HG02571 (cell line): ENCODE measurements around the gene HCN3.

ENCODE experiments used
- ATAC-seq: cut with Tn5 transposase; IDR thresholded peaks from one replicate; pipeline ENCODE4 v1.9.1; 2021; ENCODE audit warnings: mild to moderate bottlenecking, moderate library complexity; ENCODE audit not compliant: unreplicated experiment

The HCN3 gene

GRCh38 chr1:155308493-155309422, 31.5 kb downstream of the HCN3 start, which contains the start of gene FDPS:
Gene FDPS, plus strand, starts transcription at chr1:155308866. Its CDS starts 924 bp downstream, at chr1:155309790.
- ATAC-seq, result peak; percentile 95

- ATAC-seq, result no peak
Measured at GRCh38 chr1:155309423-155310021, 32.3 kb downstream of the HCN3 start.

- no peak for ATAC-seq
Measured at GRCh38 chr1:155313261-155313660, 36.0 kb downstream of the HCN3 start.

- no peak for ATAC-seq
Measured at GRCh38 chr1:155316922-155317321, 39.7 kb downstream of the HCN3 start.

GRCh38 chr1:155318082-155318481, 40.8 kb downstream of the HCN3 start:
- no peak for ATAC-seq

- ATAC-seq, result no peak
Measured at GRCh38 chr1:155319536-155319935, 42.3 kb downstream of the HCN3 start.

GRCh38 chr1:155320252-155320651, 43.0 kb downstream of the HCN3 start:
- ATAC-seq, result no peak

GRCh38 chr1:155320661-155321617, 43.7 kb downstream of the HCN3 start, which contains the start of gene RUSC1:
Gene RUSC1, plus strand, starts transcription at chr1:155320894. Its CDS starts 880 bp downstream, at chr1:155321774.
- no peak for ATAC-seq

GRCh38 chr1:155321639-155322503, 44.6 kb downstream of the HCN3 start:
- no peak for ATAC-seq

GRCh38 chr1:155322571-155322952, 45.3 kb downstream of the HCN3 start:
- ATAC-seq, result no peak

- peak; percentile 44 for ATAC-seq
Measured at GRCh38 chr1:155322953-155323728, 45.9 kb downstream of the HCN3 start.

GRCh38 chr1:155323729-155324036, 46.4 kb downstream of the HCN3 start:
- ATAC-seq, result peak; percentile 37

GRCh38 chr1:155324037-155324716, 46.9 kb downstream of the HCN3 start:
- ATAC-seq, result peak; percentile 66

- ATAC-seq, result no peak
Measured at GRCh38 chr1:155324717-155325602, 47.7 kb downstream of the HCN3 start.

- no peak for ATAC-seq
Measured at GRCh38 chr1:155325603-155325893, 48.3 kb downstream of the HCN3 start.

GRCh38 chr1:155326020-155326526, 48.8 kb downstream of the HCN3 start:
- ATAC-seq, result no peak

GRCh38 chr1:155326631-155327037, 49.4 kb downstream of the HCN3 start:
- ATAC-seq, result no peak

GRCh38 chr1:155327981-155328380, 50.7 kb downstream of the HCN3 start:
- no peak for ATAC-seq
